SK-N-SH treated with all-trans-retinoic acid at 6 μM for 48 hours (cell line): ENCODE measurements around the gene CRISPLD2.

Experiments used
- ARNTL ChIP-seq: fragments of 450-650 bp; formaldehyde crosslinking; IDR thresholded peaks from 2 replicates; pipeline ENCODE4 v1.5.0; 2020; ENCODE audit warnings: low read depth, mild to moderate bottlenecking, moderate library complexity, borderline replicate concordance
- CREB5 ChIP-seq: fragments of 250-450 bp; sonication (Bioruptor Pico); IDR thresholded peaks from 2 replicates; pipeline ENCODE4 v1.5.1; 2020; ENCODE audit warnings: low read depth, mild to moderate bottlenecking, moderate library complexity
- CSRNP3 ChIP-seq: fragments of 250-450 bp; sonication (Bioruptor Pico); IDR thresholded peaks from 2 replicates; pipeline ENCODE4 v1.5.1; 2021; ENCODE audit warnings: mild to moderate bottlenecking, moderate library complexity
- ISL1 ChIP-seq: fragments of 250-450 bp; sonication (Bioruptor Pico); IDR thresholded peaks from 2 replicates; pipeline ENCODE4 v2.1.2; 2022; ENCODE audit warnings: mild to moderate bottlenecking, moderate library complexity
- OSR1 ChIP-seq: fragments of 250-450 bp; sonication (Bioruptor Pico); IDR thresholded peaks from 2 replicates; pipeline ENCODE4 v1.8.0; 2022; ENCODE audit warnings: moderate library complexity, mild to moderate bottlenecking, inconsistent platforms
- ZFP30 ChIP-seq: fragments of 450-650 bp; formaldehyde crosslinking; IDR thresholded peaks from 2 replicates; pipeline ENCODE4 v1.5.0; 2022; ENCODE audit warnings: mild to moderate bottlenecking, moderate library complexity
- ZNF565 ChIP-seq: fragments of 450-650 bp; formaldehyde crosslinking; conservative IDR thresholded peaks from 2 replicates; pipeline ENCODE4 v1.5.0; 2020; ENCODE audit warnings: low read depth, mild to moderate bottlenecking, moderate library complexity

- TF ChIP-seq ZFP30 (CRISPR knock-in tag), result no peak
- TF ChIP-seq CREB5 (CRISPR knock-in tag), result no peak
- TF ChIP-seq CSRNP3 (CRISPR knock-in tag), result no peak
- TF ChIP-seq ZNF565, result no peak
- TF ChIP-seq ISL1 (CRISPR knock-in tag), result no peak
- no peak for TF ChIP-seq ARNTL (CRISPR knock-in tag)
- TF ChIP-seq OSR1 (CRISPR knock-in tag), result no peak
Measured at GRCh38 chr16:84838383-84838948, 18.7 kb downstream of the CRISPLD2 start.
